SU-DHL-6 (cell line): ENCODE measurements around the gene NTPCR.

Experiments
- EZH2phosphoT487 ChIP-seq: fragments of 200-600 bp; sonication (generic), shearing (Covaris generic); conservative IDR thresholded peaks from 2 replicates; pipeline ENCODE4 v1.6.1; 2018; ENCODE audit warnings: mild to moderate bottlenecking, antibody characterized with exemption, low read length, moderate library complexity, mixed read lengths
- TF ChIP-seq, protein P1 (sequence below): fragments of 200-600 bp; sonication (generic); IDR thresholded peaks from one replicate; pipeline ENCODE4 v1.5.1; 2017; ENCODE audit warnings: antibody characterized with exemption, mild to moderate bottlenecking, low read length, moderate library complexity; ENCODE audit not compliant: insufficient read depth, poor library complexity, severe bottlenecking

DNA sequence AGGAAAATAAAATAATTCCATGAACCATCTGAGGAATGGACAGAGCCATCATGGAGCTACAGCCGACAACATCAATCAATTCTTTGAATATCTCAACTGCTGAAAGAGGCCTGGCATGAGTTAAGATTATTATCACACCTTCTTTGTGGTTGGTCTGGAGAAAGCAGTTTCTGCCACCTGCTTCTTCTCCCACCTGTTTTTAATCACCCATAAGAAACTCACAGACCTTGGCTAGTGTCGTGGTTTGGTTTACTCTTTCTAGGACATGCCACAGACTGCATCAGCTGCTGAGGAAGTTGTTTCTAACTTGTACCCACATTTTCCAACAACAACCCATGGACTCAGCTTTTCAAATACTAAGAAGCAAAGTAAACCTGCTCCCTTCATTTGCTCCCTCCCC is 65.6 kb downstream of the NTPCR start:
- TF ChIP-seq, protein P1, sequence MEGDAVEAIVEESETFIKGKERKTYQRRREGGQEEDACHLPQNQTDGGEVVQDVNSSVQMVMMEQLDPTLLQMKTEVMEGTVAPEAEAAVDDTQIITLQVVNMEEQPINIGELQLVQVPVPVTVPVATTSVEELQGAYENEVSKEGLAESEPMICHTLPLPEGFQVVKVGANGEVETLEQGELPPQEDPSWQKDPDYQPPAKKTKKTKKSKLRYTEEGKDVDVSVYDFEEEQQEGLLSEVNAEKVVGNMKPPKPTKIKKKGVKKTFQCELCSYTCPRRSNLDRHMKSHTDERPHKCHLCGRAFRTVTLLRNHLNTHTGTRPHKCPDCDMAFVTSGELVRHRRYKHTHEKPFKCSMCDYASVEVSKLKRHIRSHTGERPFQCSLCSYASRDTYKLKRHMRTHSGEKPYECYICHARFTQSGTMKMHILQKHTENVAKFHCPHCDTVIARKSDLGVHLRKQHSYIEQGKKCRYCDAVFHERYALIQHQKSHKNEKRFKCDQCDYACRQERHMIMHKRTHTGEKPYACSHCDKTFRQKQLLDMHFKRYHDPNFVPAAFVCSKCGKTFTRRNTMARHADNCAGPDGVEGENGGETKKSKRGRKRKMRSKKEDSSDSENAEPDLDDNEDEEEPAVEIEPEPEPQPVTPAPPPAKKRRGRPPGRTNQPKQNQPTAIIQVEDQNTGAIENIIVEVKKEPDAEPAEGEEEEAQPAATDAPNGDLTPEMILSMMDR = no peak
- no peak for TF ChIP-seq EZH2phosphoT487
